Endothelial cell of umbilical vein (primary cell): ENCODE data around the gene AUTS2.

Source experiments
- EZH2 ChIP-seq: IDR thresholded peaks from 2 replicates; pipeline ENCODE4 v1.6.1; 2012; ENCODE audit warnings: borderline replicate concordance, low read depth, mild to moderate bottlenecking, moderate library complexity, low read length, inconsistent platforms; ENCODE audit not compliant: severe bottlenecking
- POLR2A ChIP-seq: IDR thresholded peaks from 2 replicates; pipeline ENCODE4 v1.6.1; 2012; ENCODE audit warnings: low read depth, mild to moderate bottlenecking, control low read depth, low read length
- POLR2AphosphoS5 ChIP-seq: IDR thresholded peaks from 2 replicates; pipeline ENCODE4 v1.6.1; 2012; ENCODE audit warnings: low read depth, mild to moderate bottlenecking, control low read depth, low read length, moderate library complexity; ENCODE audit not compliant: insufficient read depth
- TF ChIP-seq, protein P1 (sequence below), 2 donors: IDR thresholded peaks; 1 replicate in 1 of 2; 2 replicates in 1 of 2; pipeline ENCODE4 v1.5.1; 2011; ENCODE audit warnings: low read length in 2 of 2, mild to moderate bottlenecking in 2 of 2, moderate library complexity in 2 of 2, control low read depth in 1 of 2, inconsistent platforms in 1 of 2, low read depth in 1 of 2; ENCODE audit not compliant: insufficient read depth in 1 of 2; ENCODE audit errors: extremely low read depth in 1 of 2

GRCh38 chr7:70700941-70701425 lies 1102.7 kb downstream of the AUTS2 start:
- TF ChIP-seq, protein P1, sequence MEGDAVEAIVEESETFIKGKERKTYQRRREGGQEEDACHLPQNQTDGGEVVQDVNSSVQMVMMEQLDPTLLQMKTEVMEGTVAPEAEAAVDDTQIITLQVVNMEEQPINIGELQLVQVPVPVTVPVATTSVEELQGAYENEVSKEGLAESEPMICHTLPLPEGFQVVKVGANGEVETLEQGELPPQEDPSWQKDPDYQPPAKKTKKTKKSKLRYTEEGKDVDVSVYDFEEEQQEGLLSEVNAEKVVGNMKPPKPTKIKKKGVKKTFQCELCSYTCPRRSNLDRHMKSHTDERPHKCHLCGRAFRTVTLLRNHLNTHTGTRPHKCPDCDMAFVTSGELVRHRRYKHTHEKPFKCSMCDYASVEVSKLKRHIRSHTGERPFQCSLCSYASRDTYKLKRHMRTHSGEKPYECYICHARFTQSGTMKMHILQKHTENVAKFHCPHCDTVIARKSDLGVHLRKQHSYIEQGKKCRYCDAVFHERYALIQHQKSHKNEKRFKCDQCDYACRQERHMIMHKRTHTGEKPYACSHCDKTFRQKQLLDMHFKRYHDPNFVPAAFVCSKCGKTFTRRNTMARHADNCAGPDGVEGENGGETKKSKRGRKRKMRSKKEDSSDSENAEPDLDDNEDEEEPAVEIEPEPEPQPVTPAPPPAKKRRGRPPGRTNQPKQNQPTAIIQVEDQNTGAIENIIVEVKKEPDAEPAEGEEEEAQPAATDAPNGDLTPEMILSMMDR (IDR thresholded peaks at IDR 0.05; ENCODE audit: extremely low read depth in 1 of 2, insufficient read depth in 1 of 2, low read depth in 1 of 2, low read length in 2 of 2) = no peak
- TF ChIP-seq EZH2 (no peak), POLR2A (no peak), POLR2AphosphoS5 (no peak)
